Measurements from ENCODE around the gene USP19. TPM values are rescaled to one million over a fixed set of nuclear protein-coding genes. Genes with fewer than 3 reads are reported as not detected.

USP19 gene
- total RNA-seq, 1 experiment from 2014 or later = 92.8 TPM

GRCh38 chr3:49108346-49108745, 12.3 kb downstream of the USP19 start:
- no TSS peak for BruUV-seq (replicated peaks)
- H3K36me3 ChIP-seq (ENCODE audit: control insufficient read depth in 1 of 2, insufficient read depth in 2 of 2, low read length in 2 of 2) = peaks cover 23 to 39% of the 10 kb centered on the region in 2 experiments; a peak in 3 of 4 replicates
- H3K4me1 ChIP-seq (ENCODE audit: control insufficient read depth in 1 of 2, insufficient read depth in 2 of 2, low read length in 2 of 2) = peaks cover 7 to 18% of the 10 kb centered on the region in 2 experiments; a peak in 3 of 4 replicates
- H2AFZ ChIP-seq (ENCODE audit: low read depth, low read length, poor library complexity, severe bottlenecking) = no peak overlapping the region
- TF ChIP-seq TCF7L2 (IDR thresholded peaks at IDR 0.05; ENCODE audit: borderline replicate concordance, extremely low read depth, insufficient read depth, insufficient read length) (no peak), JUND (IDR thresholded peaks at IDR 0.05) (no peak), ZFX (IDR thresholded peaks at IDR 0.05) (no peak), FOSL1 (IDR thresholded peaks at IDR 0.05; ENCODE audit: low read depth) (no peak), MAX (IDR thresholded peaks at IDR 0.05) (no peak), ATF3 (IDR thresholded peaks at IDR 0.05) (no peak), CBX3 (IDR thresholded peaks at IDR 0.05; ENCODE audit: low read depth) (no peak), POLR2A (IDR thresholded peaks at IDR 0.05; ENCODE audit: borderline replicate concordance, extremely low read depth, insufficient read depth, insufficient read length) (no peak), ZBTB33 (IDR thresholded peaks at IDR 0.05; ENCODE audit: extremely low read depth, insufficient replicate concordance, low read length) (no peak)
- H3K9me3 ChIP-seq (ENCODE audit: control insufficient read depth in 1 of 2, insufficient read depth in 1 of 2, low read depth in 1 of 2, low read length in 2 of 2) = no peaks in the 10 kb centered on the region
- no peaks in the 10 kb centered on the region for H3K27me3 ChIP-seq (ENCODE audit: insufficient read depth, low read length)
- no peak overlapping the region for H3K4me2 ChIP-seq (ENCODE audit: low read length)
- no peak overlapping the region for H3K4me3 ChIP-seq (replicated peaks in 1 of 2; ENCODE audit: low read depth in 1 of 2, low read length in 2 of 2)
- no peak for ATAC-seq
- H3K27ac ChIP-seq (ENCODE audit: low read depth, low read length) = no peak overlapping the region
- CTCF ChIA-PET = no interaction called here
- no peak for DNase-seq (ENCODE audit: low read depth, low spot score)
- H4K20me1 ChIP-seq (ENCODE audit: insufficient read depth) = no peaks in the 10 kb centered on the region
- no peak overlapping the region for H3K9ac ChIP-seq (ENCODE audit: low read length)
- intact Hi-C loops (cut with micrococcal nuclease) = no loop called here
- POLR2A ChIA-PET = interaction anchor here (1.2 kb wide), 1 partner anchor 15 kb away, joined by 6 read pairs; the partner anchor contains the start of gene QRICH1
- RAD21 ChIA-PET (ENCODE audit: low non-redundant PET in 1 of 2, low total read pairs in 2 of 2, uncharacterized antibody in 2 of 2, unreplicated experiment in 2 of 2) = no interaction called here
- no peaks in the 10 kb centered on the region for H3K9me2 ChIP-seq (ENCODE audit: insufficient read depth)
- H3K79me2 ChIP-seq (ENCODE audit: insufficient read depth, low read length) = peaks cover 11% of the 10 kb centered on the region
